CD4-positive, alpha-beta T cell treated with Interferon alpha-2 for 1 hour (primary cell): ENCODE results near the gene SNX33.
"Not testable (repeated sequence)": the region's sequence is repeated elsewhere in the genome, so short reads cannot be mapped to it uniquely, and the experiment has no call there.

Experiments
- DNase-seq, 2 donors: peaks; one replicate each; pipeline ENCODE4 v3.0.0-alpha.2; 2020 to 2022

The SNX33 gene

DNA sequence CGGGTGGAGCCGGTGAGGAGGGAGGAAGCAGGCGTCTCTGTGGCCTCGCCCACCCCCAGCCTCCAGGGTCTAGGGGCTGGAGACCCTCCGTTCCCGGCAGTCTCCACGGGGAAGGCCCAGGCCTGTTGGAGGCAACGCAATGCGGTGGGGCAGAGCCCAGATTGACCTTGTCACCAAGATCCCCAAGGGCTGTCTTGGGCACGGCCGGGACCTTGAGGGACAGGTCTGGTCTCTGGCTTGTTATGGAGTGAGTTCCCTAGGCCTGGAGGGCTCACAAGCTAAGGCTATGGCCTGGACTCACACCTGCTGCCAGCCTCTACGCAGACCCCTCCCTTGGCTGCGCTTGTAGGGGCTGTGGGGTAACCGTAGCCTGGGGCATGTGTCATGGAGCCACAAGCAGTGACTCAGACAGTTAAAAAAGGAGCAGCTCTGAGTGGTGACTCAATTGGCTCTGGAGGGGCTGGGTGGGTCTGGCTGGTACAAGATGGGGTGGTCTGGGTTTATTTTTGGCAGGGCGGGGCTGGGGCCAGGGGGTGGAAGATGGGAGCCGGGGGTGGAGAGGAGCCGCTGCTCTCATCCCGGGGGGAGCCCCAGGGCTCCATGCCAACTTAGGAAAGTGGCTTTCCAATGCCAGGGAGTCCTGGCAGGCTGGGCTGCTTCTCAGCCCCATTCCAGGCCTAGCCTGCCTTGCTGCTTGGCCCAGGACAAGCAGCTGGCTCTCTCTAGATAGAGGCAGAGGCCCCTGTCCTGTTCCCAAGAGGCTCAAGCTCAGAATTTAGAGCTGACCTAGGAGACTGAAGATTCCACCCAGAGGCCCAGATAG is 55.9 kb downstream of the SNX33 start:
- not testable (repeated sequence) for DNase-seq

DNA sequence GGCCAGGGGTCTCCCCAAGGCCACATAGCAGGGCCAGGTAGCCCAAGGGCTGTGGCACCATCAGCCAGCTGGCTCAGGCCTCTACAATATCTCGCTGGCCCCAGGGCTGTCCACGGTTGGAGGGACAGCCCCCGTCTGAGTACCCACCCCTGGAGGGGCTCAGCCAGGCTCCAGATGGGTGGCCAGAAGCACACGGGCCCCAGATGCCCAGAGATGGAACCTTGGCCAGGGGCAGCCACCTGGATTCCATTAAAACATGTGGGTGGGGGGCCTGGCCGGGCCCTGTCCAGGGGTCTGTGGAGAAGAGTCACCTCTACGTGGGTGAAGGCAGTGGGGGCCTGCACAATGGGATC is 56.5 kb downstream of the SNX33 start:
- DNase-seq = no peak

DNA sequence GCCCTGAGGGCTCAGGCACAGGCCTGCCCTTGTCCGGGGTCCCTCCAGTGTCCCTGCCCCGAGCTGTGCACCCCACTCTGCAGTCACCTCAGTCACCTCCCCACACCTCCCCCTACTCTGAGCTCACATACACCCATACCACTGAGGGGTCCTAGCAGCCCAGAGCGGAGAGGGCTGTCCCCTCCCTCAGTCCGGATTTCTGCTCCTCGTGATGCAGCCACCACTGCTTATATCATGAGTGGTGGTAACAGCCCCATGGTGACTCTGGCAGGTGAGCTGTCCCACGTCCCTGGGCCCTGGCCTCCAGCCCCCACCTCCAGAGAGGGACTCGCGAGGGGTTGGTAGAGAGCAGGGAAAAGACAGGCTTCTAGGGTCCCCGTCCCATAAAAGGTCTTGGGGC is 56.9 kb downstream of the SNX33 start:
- no peak for DNase-seq

DNA sequence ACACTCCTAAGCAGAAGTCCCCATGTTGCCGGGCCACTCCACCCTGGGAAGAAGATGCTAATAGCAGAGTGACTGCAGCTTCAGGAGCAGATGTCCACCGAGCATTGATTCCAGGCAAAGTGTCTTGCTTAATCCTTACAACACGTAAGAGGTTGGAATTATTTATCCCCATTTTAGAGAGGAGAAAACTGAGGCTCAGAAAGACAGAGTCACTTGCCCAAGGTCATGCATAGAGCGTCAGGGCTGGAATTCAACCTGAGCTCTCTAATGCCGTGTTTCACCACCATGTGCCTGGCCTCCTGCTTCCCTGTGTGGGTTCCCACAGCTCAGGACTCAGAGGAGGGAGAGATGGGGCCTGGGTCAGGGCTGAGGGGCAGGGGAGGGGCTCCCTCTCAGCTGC is 57.7 kb downstream of the SNX33 start:
- not testable (repeated sequence) for DNase-seq

DNA sequence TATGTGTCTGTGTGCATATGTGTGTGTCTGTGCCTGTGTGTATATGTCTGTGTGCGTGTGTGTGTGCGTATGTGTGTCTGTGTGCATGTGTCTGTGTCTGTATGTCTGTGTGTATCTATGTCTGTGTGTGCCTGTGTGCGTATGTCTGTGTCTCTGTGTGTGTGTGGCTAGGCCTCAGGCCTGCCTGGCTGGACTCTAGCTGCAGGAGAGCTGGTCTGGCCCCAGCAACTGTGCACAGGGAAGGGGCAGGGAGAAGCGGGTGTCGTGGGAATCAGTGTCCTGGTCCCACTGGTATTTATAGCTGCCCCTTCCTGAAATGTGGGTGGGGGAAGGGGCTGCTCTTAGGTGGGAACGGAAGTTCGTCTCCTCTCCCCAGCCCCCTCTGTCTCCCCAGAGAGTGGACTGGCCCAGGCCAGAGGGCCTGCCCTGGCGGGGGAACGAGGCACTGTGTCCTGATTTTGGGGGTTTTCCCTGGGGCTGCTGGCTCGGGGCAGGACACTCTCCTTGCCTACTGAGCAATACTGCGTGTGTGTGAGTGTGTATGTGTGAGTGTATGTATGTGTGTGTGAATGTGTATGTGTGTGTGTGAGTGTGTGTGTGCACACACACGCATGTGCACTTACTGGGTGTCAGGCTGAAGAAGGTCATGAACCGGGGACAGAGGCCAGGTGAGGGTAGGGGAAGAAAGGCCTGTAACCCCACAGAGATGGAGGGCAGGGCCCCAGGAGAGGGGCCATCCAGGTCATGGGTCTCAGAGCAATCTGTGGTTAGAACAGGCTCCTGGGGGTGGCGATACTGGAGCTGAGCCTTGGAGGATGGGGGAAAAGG is 58.4 kb downstream of the SNX33 start:
- no peak for DNase-seq

DNA sequence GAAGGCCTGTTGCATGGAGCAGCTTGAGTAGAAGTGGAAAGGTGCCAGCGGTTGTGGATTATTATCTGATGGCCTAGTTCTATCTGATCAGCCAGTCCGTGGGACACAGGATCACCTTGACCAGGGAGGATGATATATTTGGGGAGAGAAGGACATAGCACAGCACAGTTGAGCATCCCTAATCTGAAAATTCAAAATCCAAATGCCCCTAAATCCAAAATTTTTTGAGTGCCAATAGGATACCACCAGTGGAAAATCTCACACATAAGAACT is 58.9 kb downstream of the SNX33 start:
- no peak for DNase-seq

DNA sequence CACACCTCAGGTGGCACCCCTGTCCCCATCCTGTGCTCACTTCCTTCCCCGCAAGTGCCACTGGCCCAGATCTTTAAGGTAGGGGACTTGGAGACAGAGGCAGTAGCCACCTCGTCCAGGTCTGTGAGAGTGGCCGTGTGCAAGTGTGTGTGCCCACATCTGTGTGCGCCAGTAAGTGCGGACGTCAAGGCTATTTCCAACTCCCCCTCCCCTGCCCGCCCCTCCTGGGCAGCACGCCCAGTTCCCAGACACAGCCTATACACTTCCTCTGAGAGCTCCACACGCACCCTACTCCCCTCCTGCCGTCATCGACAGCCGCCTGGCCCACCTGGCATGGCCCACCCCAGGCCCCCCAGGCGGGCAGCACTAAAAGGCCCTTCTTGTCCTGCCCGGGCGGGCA is 61.7 kb downstream of the SNX33 start:
- not testable (repeated sequence) for DNase-seq

DNA sequence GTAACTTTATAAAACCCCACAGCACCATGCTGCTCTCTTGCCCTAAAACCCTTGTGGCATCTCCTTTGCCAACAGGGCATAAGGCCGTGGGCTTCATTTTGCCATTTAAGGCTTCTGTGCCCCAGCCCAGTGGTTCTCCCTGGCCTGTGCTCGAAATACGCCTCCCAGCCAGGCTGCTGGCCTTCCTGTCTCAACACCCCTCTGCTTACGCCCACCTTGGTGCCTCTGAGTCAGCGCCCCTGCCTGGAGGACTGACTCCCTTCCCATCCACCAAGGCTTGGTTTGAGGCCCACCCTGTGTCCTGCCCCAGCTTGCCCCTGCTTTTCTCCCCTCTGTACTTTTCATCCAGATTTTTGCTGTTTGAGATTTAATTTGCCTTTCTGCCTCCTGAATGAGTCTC is 63.2 kb downstream of the SNX33 start:
- DNase-seq = not testable (repeated sequence)

DNA sequence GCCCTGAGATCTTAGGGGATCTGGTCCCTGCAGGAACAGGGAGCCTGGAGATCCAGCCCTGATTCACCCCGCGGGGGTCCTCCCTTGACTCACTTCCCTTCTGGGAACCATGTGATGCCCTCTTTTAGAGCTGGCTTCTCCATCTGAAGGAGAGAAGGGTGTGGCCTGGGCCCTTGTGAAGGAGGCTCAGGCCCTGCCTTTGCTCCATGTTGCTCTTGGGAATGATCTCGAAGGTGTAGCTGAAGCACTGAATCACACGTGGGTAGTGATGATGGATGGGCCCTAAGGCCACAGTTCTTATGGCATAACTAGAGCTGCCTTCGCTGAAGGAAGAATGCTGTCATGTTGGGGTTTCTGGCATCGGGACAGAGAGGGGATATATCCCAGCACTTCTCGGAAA is 63.8 kb downstream of the SNX33 start:
- DNase-seq = not testable (repeated sequence)
